HG02798 (cell line): ENCODE data around the gene WBP1.
"Not testable (repeated sequence)": the region's sequence is repeated elsewhere in the genome, so short reads cannot be mapped to it uniquely, and the experiment has no call there.

Experiments used
- ATAC-seq: cut with Tn5 transposase; IDR thresholded peaks from one replicate; pipeline ENCODE4 v1.9.1; 2021; ENCODE audit warnings: mild to moderate bottlenecking; ENCODE audit not compliant: unreplicated experiment, poor library complexity

WBP1 gene

GRCh38 chr2:74426181-74426758 is 32.0 kb upstream of the WBP1 start:
- no peak for ATAC-seq

- ATAC-seq: no peak
Observed at GRCh38 chr2:74427551-74427950, 30.7 kb upstream of the WBP1 start.

GRCh38 chr2:74428675-74429074 is 29.6 kb upstream of the WBP1 start:
- no peak for ATAC-seq

- no peak for ATAC-seq
Observed at GRCh38 chr2:74429487-74430451, 28.5 kb upstream of the WBP1 start.

- ATAC-seq: no peak
Observed at GRCh38 chr2:74430502-74430901, 27.7 kb upstream of the WBP1 start.

- no peak for ATAC-seq
Observed at GRCh38 chr2:74436111-74436805, 22.0 kb upstream of the WBP1 start.

- no peak for ATAC-seq
Observed at GRCh38 chr2:74436848-74437695, 21.2 kb upstream of the WBP1 start.

- ATAC-seq: no peak
Observed at GRCh38 chr2:74438248-74438647, 20.0 kb upstream of the WBP1 start.

- ATAC-seq: no peak
Observed at GRCh38 chr2:74439373-74439772, 18.9 kb upstream of the WBP1 start.

GRCh38 chr2:74439803-74440377 is 18.3 kb upstream of the WBP1 start:
- ATAC-seq: no peak

- ATAC-seq: peak; percentile 94
Observed at GRCh38 chr2:74440378-74441169, 17.7 kb upstream of the WBP1 start.

- no peak for ATAC-seq
Observed at GRCh38 chr2:74441170-74441689, 17.0 kb upstream of the WBP1 start.

- peak; percentile 16 for ATAC-seq
Observed at GRCh38 chr2:74441690-74442482, 16.4 kb upstream of the WBP1 start, which contains the start of gene RTKN. Gene RTKN, minus strand, starts transcription at chr2:74441937. Its CDS starts 121 bp downstream, at chr2:74441816.

- not testable (repeated sequence) for ATAC-seq
Observed at GRCh38 chr2:74442483-74443297, 15.5 kb upstream of the WBP1 start.

GRCh38 chr2:74444498-74445318 is 13.5 kb upstream of the WBP1 start:
- ATAC-seq: no peak
